Measurements from ENCODE around the gene MCF2L.
"Not testable (repeated sequence)": the region's sequence is repeated elsewhere in the genome, so short reads cannot be mapped to it uniquely, and the experiment has no call there.

The MCF2L gene

GRCh38 chr13:112968910-112969691 lies at the start of gene MCF2L:
MCF2L (plus strand) TSS chr13:112969214; CDS start chr13:112969380, 166 bp downstream.
- peak; percentile 57 for DNase-seq

- no peak for DNase-seq
Measured at GRCh38 chr13:112923962-112924361, 45.1 kb upstream of the MCF2L start.

- no peak for DNase-seq
Measured at GRCh38 chr13:112924365-112924764, 44.6 kb upstream of the MCF2L start.

- DNase-seq, result no peak
Measured at GRCh38 chr13:112926003-112926402, 43.0 kb upstream of the MCF2L start.

GRCh38 chr13:112926993-112927392 lies 42.0 kb upstream of the MCF2L start:
- DNase-seq, result no peak

GRCh38 chr13:112928020-112928971 lies 40.7 kb upstream of the MCF2L start:
- DNase-seq, result no peak

- DNase-seq, result peak; percentile 48
Measured at GRCh38 chr13:112928972-112929782, 39.8 kb upstream of the MCF2L start.

- no peak for DNase-seq
Measured at GRCh38 chr13:112929783-112930055, 39.3 kb upstream of the MCF2L start.

GRCh38 chr13:112930192-112930591 lies 38.8 kb upstream of the MCF2L start:
- DNase-seq, result no peak

GRCh38 chr13:112931028-112931934 lies 37.7 kb upstream of the MCF2L start:
- DNase-seq, result peak; percentile 77

GRCh38 chr13:112932971-112933370 lies 36.0 kb upstream of the MCF2L start:
- no peak for DNase-seq

GRCh38 chr13:112933649-112934048 lies 35.4 kb upstream of the MCF2L start:
- no peak for DNase-seq

- DNase-seq, result no peak
Measured at GRCh38 chr13:112934078-112934477, 34.9 kb upstream of the MCF2L start.

- DNase-seq, result no peak
Measured at GRCh38 chr13:112938680-112939079, 30.3 kb upstream of the MCF2L start.

GRCh38 chr13:112940236-112940635 lies 28.8 kb upstream of the MCF2L start:
- DNase-seq, result peak; percentile 54

- DNase-seq, result no peak
Measured at GRCh38 chr13:112941349-112941748, 27.7 kb upstream of the MCF2L start.

- not testable (repeated sequence) for DNase-seq
Measured at GRCh38 chr13:112941765-112942164, 27.2 kb upstream of the MCF2L start.

- DNase-seq, result peak; percentile 99
Measured at GRCh38 chr13:112942689-112943308, 26.2 kb upstream of the MCF2L start.

GRCh38 chr13:112943309-112944125 lies 25.5 kb upstream of the MCF2L start:
- peak; percentile 46 for DNase-seq

- no peak for DNase-seq
Measured at GRCh38 chr13:112947796-112948195, 21.2 kb upstream of the MCF2L start.

Data from NCI-H1092 (cell line).